GM21723 (cell line): ENCODE measurements around the gene KPNA1.

Experiments used
- ATAC-seq: cut with Tn5 transposase; IDR thresholded peaks from one replicate; pipeline ENCODE4 v1.9.1; 2021; ENCODE audit warnings: mild to moderate bottlenecking, moderate library complexity; ENCODE audit not compliant: unreplicated experiment

Gene KPNA1

GRCh38 chr3:122421101-122421500, 93.6 kb downstream of the KPNA1 start:
- ATAC-seq, result no peak

DNA sequence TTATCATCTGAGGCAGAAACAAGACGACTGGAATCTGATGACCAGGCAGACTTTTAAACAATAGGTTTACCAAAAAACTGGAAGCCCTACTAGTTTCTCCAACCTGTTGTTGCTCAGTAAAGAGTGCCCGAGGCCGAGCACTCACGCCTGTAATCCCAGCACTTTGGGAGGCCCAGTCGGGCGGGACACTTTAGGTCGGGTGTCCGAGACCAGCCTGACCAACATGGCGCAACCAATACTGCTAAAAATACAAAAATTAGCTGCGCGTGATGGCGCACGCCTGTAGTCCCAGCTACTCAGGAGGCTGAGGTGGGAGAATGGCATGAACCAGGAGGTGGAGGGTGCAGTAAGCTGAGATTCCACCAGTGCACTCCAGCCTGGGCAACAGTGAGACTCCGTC, 97.8 kb downstream of the KPNA1 start:
- ATAC-seq, result no peak

- ATAC-seq, result peak; percentile 83
Measured at GRCh38 chr3:122415762-122416654, 98.7 kb downstream of the KPNA1 start, which contains the start of gene WDR5B. Gene WDR5B, minus strand, starts transcription at chr3:122416062. Its CDS starts 534 bp downstream, at chr3:122415528.

GRCh38 chr3:122415104-122415744, 99.5 kb downstream of the KPNA1 start:
- ATAC-seq, result peak; percentile 66

GRCh38 chr3:122414391-122414790, 100.3 kb downstream of the KPNA1 start:
- ATAC-seq, result no peak

GRCh38 chr3:122410639-122411038, 104.1 kb downstream of the KPNA1 start:
- no peak for ATAC-seq

GRCh38 chr3:122410111-122410510, 104.6 kb downstream of the KPNA1 start:
- no peak for ATAC-seq

DNA sequence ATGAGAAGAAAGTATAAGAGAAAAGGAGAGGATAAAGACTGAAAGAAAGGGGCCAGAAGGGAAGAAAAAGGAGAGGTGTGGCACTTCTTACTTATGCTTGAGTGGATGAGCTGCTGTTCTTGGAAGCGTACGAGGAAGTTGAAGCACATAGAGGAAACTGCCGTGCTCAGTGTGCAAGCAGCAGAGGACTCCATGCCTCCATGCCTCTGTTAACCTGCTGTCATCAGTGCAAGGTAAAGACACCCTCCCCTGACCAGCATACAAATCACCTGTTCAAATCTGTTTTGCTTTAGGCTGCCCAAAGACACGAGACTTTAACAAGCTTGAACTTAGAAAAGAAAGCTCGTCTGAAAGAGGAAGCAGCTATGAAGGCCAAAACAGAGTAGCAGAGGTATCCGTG, 105.3 kb downstream of the KPNA1 start:
- no peak for ATAC-seq

GRCh38 chr3:122407946-122408345, 106.8 kb downstream of the KPNA1 start:
- no peak for ATAC-seq

GRCh38 chr3:122406198-122406597, 108.5 kb downstream of the KPNA1 start:
- no peak for ATAC-seq

GRCh38 chr3:122405015-122405414, 109.7 kb downstream of the KPNA1 start:
- no peak for ATAC-seq

GRCh38 chr3:122403489-122403888, 111.2 kb downstream of the KPNA1 start:
- no peak for ATAC-seq

DNA sequence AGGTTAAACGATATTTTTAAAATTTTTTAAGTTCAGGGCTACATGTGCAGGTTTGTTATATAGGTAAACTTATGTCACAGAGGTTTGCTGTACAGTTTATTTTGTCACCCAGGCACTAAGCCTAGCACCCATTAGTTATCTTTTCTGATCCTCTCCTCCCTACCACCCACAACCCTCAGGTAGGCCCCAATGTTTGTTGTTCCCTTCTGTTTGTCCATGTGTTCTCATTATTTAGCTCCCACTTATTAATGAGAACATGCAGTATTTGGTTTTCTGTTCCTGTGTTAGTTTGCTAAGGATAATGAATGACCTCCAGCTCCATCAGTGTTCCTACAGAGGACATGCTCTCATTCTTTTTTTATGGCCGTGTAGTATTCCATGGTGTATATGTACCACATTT, 115.8 kb downstream of the KPNA1 start:
- no peak for ATAC-seq

GRCh38 chr3:122397201-122397600, 117.5 kb downstream of the KPNA1 start:
- ATAC-seq, result no peak

GRCh38 chr3:122396511-122396910, 118.2 kb downstream of the KPNA1 start:
- ATAC-seq, result no peak

DNA sequence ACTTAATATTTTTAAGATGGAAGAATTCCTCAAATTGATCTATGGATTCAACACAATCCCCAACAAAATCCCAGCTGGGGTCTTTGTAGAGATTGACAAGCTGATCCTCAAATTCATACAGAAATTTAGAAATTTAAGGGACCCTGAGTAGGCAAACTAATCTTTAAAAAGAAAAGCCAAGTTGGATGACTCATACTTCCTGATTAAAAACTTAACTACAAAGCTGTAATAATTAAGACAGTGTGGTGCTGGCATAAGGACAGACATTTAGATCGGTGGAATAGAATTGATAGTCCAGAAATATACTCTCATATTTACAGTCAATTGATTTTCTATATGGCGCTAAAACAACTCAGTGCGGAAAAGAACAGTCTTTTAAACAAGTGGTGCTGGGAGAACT, 119.2 kb downstream of the KPNA1 start:
- ATAC-seq, result no peak

- no peak for ATAC-seq
Measured at GRCh38 chr3:122394173-122394572, 120.6 kb downstream of the KPNA1 start.

DNA sequence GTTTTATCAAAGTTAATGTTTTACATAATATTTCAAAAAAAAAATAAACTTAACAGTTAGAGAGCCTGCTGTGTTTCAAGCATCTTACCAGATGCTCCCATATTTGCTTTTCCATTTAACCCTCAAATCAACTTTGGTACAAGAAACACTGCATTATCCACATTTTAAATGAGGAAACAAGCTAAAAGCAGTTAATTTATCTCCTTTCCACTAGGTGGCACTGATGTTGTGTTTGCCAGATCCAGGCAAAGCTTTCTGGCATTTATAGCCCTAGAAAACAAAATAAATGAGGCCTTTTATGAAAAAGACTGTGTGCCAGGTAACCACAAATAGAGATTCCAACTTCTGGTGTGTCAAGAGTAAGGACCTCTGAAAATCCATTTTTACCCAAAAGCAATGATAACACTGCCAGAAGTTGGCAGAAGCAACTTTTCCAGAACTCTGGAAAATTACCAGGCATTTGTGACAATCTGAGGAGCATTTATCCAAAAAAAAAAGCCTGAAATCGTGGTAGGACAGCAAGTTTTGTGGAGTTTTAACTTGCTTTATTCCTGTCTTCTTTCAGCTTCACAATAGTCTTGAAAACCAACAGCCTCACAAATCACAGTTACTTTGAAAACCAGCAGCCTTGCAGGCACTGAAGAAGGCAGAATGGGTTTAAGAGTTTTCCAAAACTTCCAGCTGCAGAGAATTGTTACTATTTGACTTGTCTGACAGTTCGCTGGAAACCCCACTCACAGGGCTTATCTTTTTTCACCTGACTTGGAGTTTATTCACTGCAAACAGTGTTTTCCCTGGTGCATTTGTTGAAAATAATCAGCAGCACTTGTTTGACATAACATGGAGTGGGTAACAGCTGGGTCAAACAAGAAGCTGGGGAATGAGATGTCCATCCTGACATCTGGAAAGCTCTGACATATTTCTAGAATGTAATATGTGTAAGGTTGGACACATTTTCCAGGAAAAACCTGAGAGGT, 121.6 kb downstream of the KPNA1 start:
- ATAC-seq, result no peak

- ATAC-seq, result no peak
Measured at GRCh38 chr3:122391681-122392446, 122.9 kb downstream of the KPNA1 start.

- no peak for ATAC-seq
Measured at GRCh38 chr3:122390665-122391064, 124.1 kb downstream of the KPNA1 start.
